ENCODE results near the gene STEAP3. TPM values are rescaled to one million over a fixed set of nuclear protein-coding genes. Genes with fewer than 3 reads are reported as not detected.

STEAP3 gene
- total RNA-seq, 1 donor from 2014 or later: 44.6 TPM

GRCh38 chr2:119263656-119264055 lies 40.0 kb downstream of the STEAP3 start:
- TF ChIP-seq CTCF (IDR thresholded peaks at IDR 0.05): no peak
- no peaks in the 10 kb centered on the region for H3K27me3 Mint-ChIP-seq (ENCODE audit: low read depth)
- DNase-seq (ENCODE audit: low spot score): no peak
- H3K9me3 Mint-ChIP-seq (ENCODE audit: low read depth): no peaks in the 10 kb centered on the region
- peaks cover 35% of the 10 kb centered on the region for H3K4me1 Mint-ChIP-seq (ENCODE audit: low read depth)
- H3K36me3 Mint-ChIP-seq (ENCODE audit: low read depth): peaks cover 10% of the 10 kb centered on the region
- no peak overlapping the region for H3K27ac Mint-ChIP-seq (ENCODE audit: unreplicated experiment)
- no peak overlapping the region for H3K4me3 Mint-ChIP-seq (ENCODE audit: unreplicated experiment)

DNA sequence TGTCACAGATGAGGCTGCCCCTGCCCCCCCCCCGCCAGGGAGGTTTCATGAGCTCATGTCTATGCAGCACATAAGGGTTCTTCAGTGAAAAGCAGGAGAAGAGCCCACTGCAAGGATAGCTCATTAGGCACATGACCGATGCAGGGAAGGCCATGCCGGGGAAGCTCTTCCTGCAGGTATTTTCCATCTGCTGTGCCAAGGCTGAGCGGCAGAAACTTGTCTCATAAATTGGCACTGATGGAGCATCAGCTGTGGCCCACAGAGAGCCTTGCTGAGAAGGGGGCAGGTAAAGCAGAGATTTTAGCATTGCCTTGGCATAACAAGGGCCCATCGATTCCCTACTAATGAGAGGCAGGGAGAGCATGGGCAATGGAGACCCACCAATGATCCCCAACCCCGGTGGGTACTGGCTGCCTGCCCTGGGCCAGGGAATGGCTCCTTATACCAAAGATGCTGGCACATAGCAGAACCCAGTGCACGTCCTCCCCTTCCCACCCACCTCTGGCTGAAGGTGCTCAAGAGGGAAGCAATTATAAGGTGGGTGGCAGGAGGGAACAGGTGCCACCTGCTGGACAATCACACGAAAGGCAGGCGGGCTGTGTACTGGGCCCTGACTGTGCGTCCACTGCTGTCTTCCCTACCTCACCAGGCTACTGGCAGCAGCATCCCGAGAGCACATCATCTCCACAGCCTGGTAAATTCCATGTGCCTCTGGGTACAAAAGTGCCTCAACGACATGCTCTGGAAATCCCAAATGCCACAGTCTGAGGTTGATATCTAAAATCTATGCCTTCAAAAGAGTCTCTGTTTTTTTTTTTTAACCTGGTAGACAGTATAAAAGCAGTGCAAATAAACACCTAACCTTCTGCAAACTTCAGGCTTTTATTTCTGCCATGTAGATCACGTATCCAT lies 41.4 kb downstream of the STEAP3 start:
- Mint-ChIP-seq H3K9me3 (ENCODE audit: low read depth) (peaks cover 4% of the 10 kb centered on the region), H3K27me3 (ENCODE audit: low read depth) (no peaks in the 10 kb centered on the region), H3K4me3 (ENCODE audit: unreplicated experiment) (no peak overlapping the region), H3K27ac (ENCODE audit: unreplicated experiment) (no peak overlapping the region), H3K4me1 (ENCODE audit: low read depth) (peaks cover 22% of the 10 kb centered on the region), H3K36me3 (ENCODE audit: low read depth) (peaks cover 14% of the 10 kb centered on the region)
- no peak for DNase-seq (ENCODE audit: low spot score)
- peak; percentile 89 for TF ChIP-seq CTCF (IDR thresholded peaks at IDR 0.05)

DNA sequence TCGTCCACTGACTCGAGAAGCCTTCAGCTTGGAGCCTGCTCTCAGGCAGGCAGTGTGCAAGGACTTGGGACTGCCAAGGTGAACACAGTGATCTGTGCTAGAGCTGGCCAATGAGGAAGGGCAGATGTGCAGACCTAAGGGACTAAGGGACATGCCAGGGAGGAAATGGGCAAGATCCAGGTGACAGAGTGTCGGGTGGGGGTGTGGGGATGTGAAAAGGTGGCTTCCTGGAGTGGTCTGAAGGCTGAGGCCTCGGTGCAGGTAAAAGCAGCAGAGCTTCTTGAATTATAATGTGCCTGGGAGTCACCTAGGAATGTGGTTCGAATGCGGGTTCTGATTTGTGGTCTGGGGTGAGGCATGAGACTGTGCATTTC lies 42.0 kb downstream of the STEAP3 start:
- no peak for TF ChIP-seq CTCF (IDR thresholded peaks at IDR 0.05)
- Mint-ChIP-seq H3K9me3 (ENCODE audit: low read depth) (peaks cover 5% of the 10 kb centered on the region), H3K36me3 (ENCODE audit: low read depth) (peaks cover 14% of the 10 kb centered on the region), H3K27me3 (ENCODE audit: low read depth) (no peaks in the 10 kb centered on the region), H3K4me1 (ENCODE audit: low read depth) (peaks cover 16% of the 10 kb centered on the region), H3K27ac (ENCODE audit: unreplicated experiment) (no peak overlapping the region), H3K4me3 (ENCODE audit: unreplicated experiment) (no peak overlapping the region)
- no peak for DNase-seq (ENCODE audit: low spot score)

GRCh38 chr2:119266091-119266589 lies 42.5 kb downstream of the STEAP3 start:
- peaks cover 7% of the 10 kb centered on the region for H3K9me3 Mint-ChIP-seq (ENCODE audit: low read depth)
- no peak overlapping the region for H3K27ac Mint-ChIP-seq (ENCODE audit: unreplicated experiment)
- no peak for DNase-seq (ENCODE audit: low spot score)
- peaks cover 14% of the 10 kb centered on the region for H3K36me3 Mint-ChIP-seq (ENCODE audit: low read depth)
- H3K4me3 Mint-ChIP-seq (ENCODE audit: unreplicated experiment): no peak overlapping the region
- peaks cover 11% of the 10 kb centered on the region for H3K4me1 Mint-ChIP-seq (ENCODE audit: low read depth)
- no peaks in the 10 kb centered on the region for H3K27me3 Mint-ChIP-seq (ENCODE audit: low read depth)
- no peak for TF ChIP-seq CTCF (IDR thresholded peaks at IDR 0.05)

DNA sequence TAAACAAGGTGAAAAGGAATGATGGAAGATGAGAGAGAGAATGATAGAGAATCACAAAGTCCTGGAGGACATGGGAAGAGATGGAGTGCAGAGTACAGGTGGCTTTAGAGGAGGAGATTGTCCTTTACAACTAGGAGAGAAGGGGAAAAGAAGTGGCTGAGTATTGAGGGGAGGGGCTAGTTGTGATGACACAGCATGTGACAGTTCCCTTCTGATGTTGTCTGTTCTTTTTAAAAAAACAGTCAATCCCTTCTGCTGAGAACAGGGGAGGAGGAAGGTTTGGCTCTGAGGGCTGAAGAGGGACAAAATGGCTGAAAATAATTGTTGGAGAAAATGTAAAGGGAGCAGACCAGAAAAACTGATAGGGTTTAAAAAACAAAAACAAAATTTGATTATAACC lies 44.0 kb downstream of the STEAP3 start:
- peaks cover 5% of the 10 kb centered on the region for H3K4me1 Mint-ChIP-seq (ENCODE audit: low read depth)
- no peak for DNase-seq (ENCODE audit: low spot score)
- peaks cover 7% of the 10 kb centered on the region for H3K9me3 Mint-ChIP-seq (ENCODE audit: low read depth)
- H3K27me3 Mint-ChIP-seq (ENCODE audit: low read depth): no peaks in the 10 kb centered on the region
- H3K36me3 Mint-ChIP-seq (ENCODE audit: low read depth): peaks cover 14% of the 10 kb centered on the region
- no peak for TF ChIP-seq CTCF (IDR thresholded peaks at IDR 0.05)
- no peak overlapping the region for H3K27ac Mint-ChIP-seq (ENCODE audit: unreplicated experiment)
- no peak overlapping the region for H3K4me3 Mint-ChIP-seq (ENCODE audit: unreplicated experiment)
